GM21737 (cell line): ENCODE measurements around the gene ARPP21.

Experiments used
- ATAC-seq: cut with Tn5 transposase; IDR thresholded peaks from one replicate; pipeline ENCODE4 v1.9.1; 2021; ENCODE audit warnings: mild to moderate bottlenecking, moderate library complexity; ENCODE audit not compliant: unreplicated experiment

ARPP21 gene

GRCh38 chr3:35727179-35727578 is 87.9 kb downstream of the ARPP21 start:
- no peak for ATAC-seq

DNA sequence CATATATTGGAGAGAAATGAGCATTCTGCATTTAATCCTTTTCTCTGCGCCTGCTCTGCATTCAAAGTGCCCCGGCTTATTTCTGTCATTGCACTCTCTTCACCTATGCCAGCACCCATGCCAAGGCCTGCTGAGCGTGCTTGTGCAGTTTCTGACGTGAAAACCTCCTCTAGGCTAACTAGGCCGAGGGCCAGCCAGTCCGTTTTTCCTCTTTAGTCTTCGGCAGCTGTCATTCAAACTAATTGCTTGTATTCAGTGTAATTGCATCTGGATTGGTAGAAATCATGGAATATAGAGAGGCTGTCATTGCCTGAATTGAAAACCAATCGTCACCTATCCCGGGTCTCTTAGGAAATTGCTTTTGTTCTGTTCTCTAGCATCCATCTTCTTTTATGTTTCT is 94.0 kb downstream of the ARPP21 start:
- no peak for ATAC-seq

DNA sequence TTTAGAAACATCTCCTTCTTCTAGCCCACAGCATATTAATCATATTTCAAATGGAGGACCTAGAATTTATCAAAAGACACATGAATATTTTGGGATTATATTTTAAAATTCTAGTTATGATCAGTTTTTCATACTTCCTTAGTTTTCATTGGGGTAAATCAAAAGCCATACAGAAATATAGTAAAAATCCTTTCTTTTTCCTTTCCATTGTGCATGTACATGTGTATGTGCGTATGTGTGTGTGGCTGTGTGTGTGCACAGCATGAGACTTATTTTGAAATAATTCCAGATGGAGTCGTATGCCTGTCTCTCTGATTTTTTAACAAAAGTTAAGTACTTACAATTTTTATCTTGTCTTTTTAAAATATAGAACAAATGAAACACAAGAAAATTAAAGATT is 94.5 kb downstream of the ARPP21 start:
- ATAC-seq = no peak

DNA sequence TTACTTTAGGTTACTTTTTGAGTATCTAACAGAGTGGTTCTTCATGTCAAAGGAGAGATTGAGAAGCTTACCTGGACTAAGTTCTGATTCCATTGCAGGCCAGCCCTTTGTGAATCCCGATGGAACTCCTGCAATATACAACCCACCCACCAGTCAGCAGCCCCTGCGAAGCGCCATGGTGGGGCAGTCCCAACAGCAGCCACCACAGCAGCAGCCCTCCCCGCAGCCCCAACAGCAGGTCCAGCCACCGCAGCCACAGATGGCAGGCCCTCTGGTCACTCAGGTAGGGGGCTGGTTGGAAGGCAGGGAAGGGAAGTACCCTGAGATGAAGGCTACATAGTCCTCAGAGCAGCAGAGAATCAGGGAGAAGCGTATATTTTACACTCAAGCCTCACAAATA is 97.8 kb downstream of the ARPP21 start:
- ATAC-seq = no peak

GRCh38 chr3:35737527-35737926 is 98.2 kb downstream of the ARPP21 start:
- no peak for ATAC-seq

- ATAC-seq = no peak
Measured at GRCh38 chr3:35737934-35738706, 98.8 kb downstream of the ARPP21 start.

GRCh38 chr3:35739181-35739809 is 100.0 kb downstream of the ARPP21 start:
- ATAC-seq = no peak

DNA sequence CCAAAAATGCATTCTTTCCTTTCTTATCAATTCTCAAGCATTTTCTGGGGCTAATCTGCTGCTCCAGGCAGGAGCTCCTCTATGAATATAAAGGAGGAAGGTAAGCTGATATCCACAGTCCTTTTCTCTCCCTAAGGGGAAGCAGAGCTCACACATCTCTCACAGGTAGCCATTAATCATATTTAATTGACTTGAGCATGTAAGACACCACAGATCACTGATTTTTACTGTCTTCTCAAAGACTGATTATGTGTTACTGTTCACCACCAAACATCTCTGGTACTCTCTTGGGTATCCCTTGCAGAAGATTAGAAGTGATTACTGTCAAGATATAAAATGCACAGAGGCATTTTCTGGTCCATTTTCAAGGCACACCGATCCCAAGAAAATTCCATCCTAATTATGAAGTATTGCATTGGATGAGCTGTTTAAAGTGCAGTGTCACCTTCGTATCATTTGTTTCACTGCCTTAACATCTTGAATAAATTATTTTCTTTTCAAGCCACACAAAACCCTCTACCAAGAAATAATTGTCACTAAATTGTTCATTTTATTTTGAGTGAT is 100.7 kb downstream of the ARPP21 start:
- no peak for ATAC-seq

GRCh38 chr3:35743218-35743617 is 103.9 kb downstream of the ARPP21 start:
- no peak for ATAC-seq

DNA sequence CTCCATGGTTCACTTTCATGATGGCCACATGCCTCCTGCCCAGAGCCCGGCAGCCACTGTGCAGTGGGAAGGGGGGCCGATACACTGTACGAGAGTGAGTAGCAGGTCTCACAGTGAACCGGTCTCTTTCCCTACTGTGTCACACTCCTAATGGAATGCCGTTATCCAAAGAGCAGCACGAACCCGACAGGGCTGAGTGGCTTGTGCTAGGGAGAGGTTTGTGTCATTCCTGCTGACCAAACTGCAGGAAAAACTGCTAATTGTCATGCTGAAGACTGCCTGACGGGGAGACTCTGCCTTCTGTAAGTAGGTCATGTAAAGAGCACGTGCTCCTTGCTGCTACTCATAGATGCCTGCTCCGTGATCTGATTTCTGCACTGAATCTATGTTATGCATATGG is 105.1 kb downstream of the ARPP21 start:
- no peak for ATAC-seq

- no peak for ATAC-seq
Measured at GRCh38 chr3:35745351-35745750, 106.0 kb downstream of the ARPP21 start.

DNA sequence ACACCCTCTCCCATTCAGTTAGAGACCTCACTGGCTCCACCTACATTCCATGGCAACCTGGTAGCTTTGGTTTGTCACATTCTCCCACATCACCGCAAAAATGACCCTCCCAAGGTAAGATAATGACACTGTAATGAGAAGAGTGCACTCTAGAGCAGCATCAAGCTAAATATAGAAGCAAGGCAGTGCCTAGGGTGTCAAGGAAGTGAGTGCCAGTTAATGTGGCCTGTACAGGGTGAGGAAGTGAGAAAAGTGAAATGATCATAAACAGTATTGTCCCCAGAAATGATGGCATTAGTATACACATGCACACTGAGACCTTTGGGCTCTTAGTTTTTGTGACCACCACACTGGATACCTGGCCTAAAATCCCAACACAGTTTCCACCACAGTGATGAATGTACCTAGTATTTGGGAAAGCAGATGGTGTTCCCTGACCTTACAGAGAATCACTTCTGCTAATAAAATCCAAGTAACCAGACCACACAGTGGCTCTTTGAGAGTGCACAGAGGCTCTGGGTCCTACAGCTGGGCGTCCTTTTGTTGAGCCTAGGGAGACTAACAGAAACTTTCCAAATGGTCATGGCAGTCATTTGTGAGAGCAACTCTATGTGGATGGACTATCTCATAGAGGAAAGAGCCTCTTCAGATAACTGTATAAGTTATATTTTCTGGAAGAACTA is 106.6 kb downstream of the ARPP21 start:
- no peak for ATAC-seq

DNA sequence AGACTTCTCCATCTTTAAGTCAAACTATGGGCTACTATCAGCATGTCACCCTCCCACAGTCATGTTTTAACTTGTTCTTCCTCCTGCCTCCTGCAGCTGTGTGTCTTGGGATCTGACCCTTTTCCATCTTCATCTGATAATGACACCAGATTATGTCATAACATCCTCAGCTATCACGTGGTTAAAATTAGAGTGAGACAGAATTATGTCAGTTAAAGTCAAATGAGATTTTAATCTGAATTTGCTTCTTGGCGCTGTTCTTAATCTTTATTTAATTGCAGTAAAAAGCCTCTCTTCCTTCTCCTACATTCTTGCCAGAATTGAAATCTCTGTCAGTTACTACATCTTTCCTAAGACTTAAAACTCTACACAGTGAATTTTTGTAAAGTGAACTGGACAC is 107.2 kb downstream of the ARPP21 start:
- ATAC-seq = no peak

DNA sequence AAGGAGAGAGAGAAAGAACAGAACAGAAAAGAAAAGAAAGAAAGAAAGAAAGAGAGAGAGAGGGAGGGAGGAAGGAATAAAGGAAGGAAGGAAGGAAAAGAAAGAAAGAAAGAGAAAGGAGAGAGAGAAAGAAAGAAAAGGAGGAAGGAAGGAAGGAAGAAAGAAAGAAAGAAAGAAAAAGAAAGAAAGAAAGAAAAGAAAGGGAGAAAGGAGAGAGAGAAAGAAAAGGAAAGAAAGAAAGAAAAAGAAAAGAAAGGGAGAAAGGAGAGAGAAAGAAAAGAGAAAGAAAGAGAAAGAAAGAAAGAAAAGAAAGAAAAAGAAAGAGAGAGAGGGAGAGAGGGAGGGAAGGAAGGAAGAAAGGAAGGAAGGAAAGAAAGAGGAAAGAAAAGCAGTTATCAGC is 108.8 kb downstream of the ARPP21 start:
- no peak for ATAC-seq

DNA sequence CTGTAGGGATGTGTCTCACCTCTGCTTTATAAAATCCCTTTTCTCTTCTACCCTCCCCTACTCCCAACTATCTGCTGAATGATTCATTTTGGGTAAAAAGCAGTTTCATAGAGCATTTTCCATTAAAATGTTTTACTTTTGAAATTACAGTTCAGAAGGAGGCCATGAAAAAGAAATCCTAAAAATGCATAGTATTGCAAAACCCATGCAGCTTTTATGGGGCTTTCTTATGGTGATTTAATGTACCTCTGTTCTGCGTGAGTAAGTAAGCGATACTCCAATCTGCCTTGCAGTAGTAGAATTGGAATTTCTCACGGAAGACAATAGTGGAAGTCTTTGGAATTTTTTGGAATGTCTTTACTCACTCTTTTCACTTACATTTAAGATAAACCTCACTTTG is 111.9 kb downstream of the ARPP21 start:
- ATAC-seq = no peak

- ATAC-seq = no peak
Measured at GRCh38 chr3:35757991-35758757, 118.8 kb downstream of the ARPP21 start.

DNA sequence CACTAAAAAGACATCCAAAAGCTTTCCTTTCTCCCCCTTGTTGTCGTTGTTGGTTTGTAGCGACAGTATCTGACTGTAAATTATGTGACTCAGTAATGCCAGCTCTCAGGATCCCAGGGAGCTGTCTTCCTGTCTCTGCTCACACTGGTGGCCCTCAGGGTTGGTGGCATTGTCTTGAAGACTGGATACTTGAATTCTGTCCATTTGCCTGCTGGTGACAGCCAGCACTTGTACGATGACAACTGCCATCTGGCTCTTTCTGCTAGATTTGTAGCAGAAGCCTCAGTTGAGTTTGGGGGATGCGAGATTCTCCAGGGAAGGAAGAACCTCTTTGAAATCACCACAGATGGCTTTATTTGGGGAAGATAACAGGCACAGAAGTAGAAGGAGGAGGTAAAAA is 120.8 kb downstream of the ARPP21 start:
- no peak for ATAC-seq

GRCh38 chr3:35761311-35761710 is 122.0 kb downstream of the ARPP21 start:
- no peak for ATAC-seq

DNA sequence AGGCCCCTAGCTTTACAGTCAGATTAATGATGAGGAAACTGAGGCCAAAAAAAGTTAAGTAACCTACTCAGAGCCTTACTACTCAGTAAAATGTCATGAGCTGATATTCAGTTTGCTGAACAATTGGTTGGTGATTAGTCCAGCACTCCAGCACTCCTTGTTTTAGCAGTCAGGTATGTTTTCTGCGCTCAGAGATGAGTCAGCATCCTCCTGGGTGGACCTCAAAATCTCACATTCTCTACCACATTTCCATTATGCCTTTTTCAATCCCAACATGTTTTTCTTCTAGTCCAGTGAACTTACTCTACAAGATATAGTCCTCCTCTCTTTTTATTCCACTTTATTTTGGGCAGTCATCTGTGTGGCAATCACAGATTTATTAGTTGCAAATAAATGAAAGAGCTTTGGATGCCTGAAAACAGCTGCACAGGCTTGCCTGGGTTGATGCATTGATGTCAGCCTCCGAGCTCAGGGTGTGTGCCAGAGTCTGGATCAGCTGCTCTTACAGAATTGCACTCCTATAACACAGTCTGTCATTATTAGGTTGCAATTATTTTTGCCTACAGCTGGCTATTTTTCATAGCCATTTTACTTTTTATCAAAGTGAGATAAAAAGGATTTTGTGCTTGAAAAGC is 133.2 kb downstream of the ARPP21 start:
- ATAC-seq = no peak

DNA sequence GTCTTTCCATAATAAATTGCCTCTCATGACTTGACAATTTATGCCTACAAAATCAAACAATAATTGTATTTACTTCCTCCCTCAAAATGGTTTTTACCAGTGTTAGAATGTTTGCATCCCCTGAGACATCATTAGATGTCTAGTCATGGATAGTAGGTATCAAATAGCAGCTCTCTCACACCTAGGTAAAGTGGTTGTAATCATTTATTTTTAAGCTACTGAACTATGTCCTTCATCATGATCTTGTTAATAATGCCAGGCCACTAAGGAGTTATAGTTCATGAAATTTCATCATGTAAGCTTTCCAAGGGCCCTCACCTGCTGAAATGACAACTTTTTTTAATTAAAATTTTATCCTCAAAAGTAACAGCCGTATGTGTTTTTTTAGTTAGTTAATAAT is 134.1 kb downstream of the ARPP21 start:
- ATAC-seq = no peak

GRCh38 chr3:35776346-35776745 is 137.0 kb downstream of the ARPP21 start:
- ATAC-seq = no peak
